ENCODE measurements around the gene LRRC23. TPM values are rescaled to one million over a fixed set of nuclear protein-coding genes. Genes with fewer than 3 reads are reported as not detected.
A peak's percentile ranks its signal among the peaks of the same experiment; 100 is the strongest.

LRRC23 gene
- total and polyA plus RNA-seq, 2 experiments from 2014 or later, result 2.4 to 9.1 TPM

- Histone ChIP-seq H4K20me1 (replicated peaks; ENCODE audit: insufficient read depth) (no peaks in the 10 kb centered on the region), H3K4me3 (no peak overlapping the region), H3K27ac (ENCODE audit: low read depth) (no peak overlapping the region), H3K79me2 (replicated peaks; ENCODE audit: insufficient read depth) (no peaks in the 10 kb centered on the region), H3K9me2 (ENCODE audit: insufficient read depth) (no peaks in the 10 kb centered on the region), H3F3A (replicated peaks; ENCODE audit: low read depth) (peaks cover 12% of the 10 kb centered on the region), H3K27me3 (ENCODE audit: insufficient read depth) (no peaks in the 10 kb centered on the region), H3K4me1 (ENCODE audit: insufficient read depth) (peaks cover 31% of the 10 kb centered on the region), H3K36me3 (ENCODE audit: insufficient read depth) (no peaks in the 10 kb centered on the region), H3K4me2 (no peak overlapping the region), H2AFZ (no peak overlapping the region)
- TF ChIP-seq JUNB (IDR thresholded peaks at IDR 0.05; ENCODE audit: unreplicated experiment), result no peak
- no peak for TF ChIP-seq NANOG (IDR thresholded peaks at IDR 0.05; ENCODE audit: borderline replicate concordance)
- no peak for TF ChIP-seq EZH2 (IDR thresholded peaks at IDR 0.05; ENCODE audit: low read depth, unreplicated experiment)
- no peak for TF ChIP-seq EZH2phosphoT487 (IDR thresholded peaks at IDR 0.05; ENCODE audit: unreplicated experiment)
- no peak for TF ChIP-seq ZNF114 (CRISPR knock-in tag; IDR thresholded peaks at IDR 0.05)
- Mint-ChIP-seq H3K9me3 (no peaks in the 10 kb centered on the region), H3K27ac (peak overlapping the region; percentile 59; the same call in 1 of the 2 replicates), H3K36me3 (ENCODE audit: low read depth) (no peaks in the 10 kb centered on the region; the same call in 2 of the 3 replicates), H3K4me1 (peaks cover 45% of the 10 kb centered on the region), H3K27me3 (ENCODE audit: insufficient read depth, low read depth, poor library complexity) (peaks cover 22% of the 10 kb centered on the region), H3K4me3 (no peak overlapping the region)
- DNase-seq (ENCODE audit: low spot score), result no peak
- ATAC-seq, result no peak
Observed at GRCh38 chr12:6957151-6957701, 52.6 kb downstream of the LRRC23 start.

- Mint-ChIP-seq H3K36me3 (ENCODE audit: low read depth) (no peaks in the 10 kb centered on the region; the same call in 2 of the 3 replicates), H3K4me3 (no peak overlapping the region), H3K4me1 (peaks cover 40% of the 10 kb centered on the region), H3K27ac (peak overlapping the region; percentile 85), H3K27me3 (ENCODE audit: insufficient read depth, low read depth, poor library complexity) (peaks cover 19% of the 10 kb centered on the region), H3K9me3 (no peaks in the 10 kb centered on the region)
- Histone ChIP-seq H2AFZ (no peak overlapping the region), H3K4me2 (no peak overlapping the region), H3K4me3 (no peak overlapping the region), H3K36me3 (ENCODE audit: insufficient read depth) (no peaks in the 10 kb centered on the region), H3K27me3 (ENCODE audit: insufficient read depth) (no peaks in the 10 kb centered on the region), H3K27ac (ENCODE audit: low read depth) (no peak overlapping the region), H3F3A (replicated peaks; ENCODE audit: low read depth) (peaks cover 15% of the 10 kb centered on the region), H3K9me2 (ENCODE audit: insufficient read depth) (no peaks in the 10 kb centered on the region), H3K4me1 (ENCODE audit: insufficient read depth) (peaks cover 32% of the 10 kb centered on the region), H3K79me2 (replicated peaks; ENCODE audit: insufficient read depth) (peaks cover 3% of the 10 kb centered on the region; the same call in 1 of the 2 replicates), H4K20me1 (replicated peaks; ENCODE audit: insufficient read depth) (no peaks in the 10 kb centered on the region)
- ATAC-seq (no peak), DNase-seq (ENCODE audit: low spot score) (no peak)
- no peak for TF ChIP-seq EZH2 (IDR thresholded peaks at IDR 0.05; ENCODE audit: low read depth, unreplicated experiment)
- no peak for TF ChIP-seq NANOG (IDR thresholded peaks at IDR 0.05; ENCODE audit: borderline replicate concordance)
- TF ChIP-seq ZNF331 (CRISPR knock-in tag; IDR thresholded peaks at IDR 0.05; ENCODE audit: low read depth), result no peak
- TF ChIP-seq STAT1 (IDR thresholded peaks at IDR 0.05; ENCODE audit: unreplicated experiment), result no peak
- TF ChIP-seq CTCF (conservative IDR thresholded peaks at IDR 0.05; ENCODE audit: low read depth in 2 of 2), result no peak
- TF ChIP-seq POLR2AphosphoS5 (IDR thresholded peaks at IDR 0.05; ENCODE audit: low read depth), result no peak
- TF ChIP-seq, protein P1, sequence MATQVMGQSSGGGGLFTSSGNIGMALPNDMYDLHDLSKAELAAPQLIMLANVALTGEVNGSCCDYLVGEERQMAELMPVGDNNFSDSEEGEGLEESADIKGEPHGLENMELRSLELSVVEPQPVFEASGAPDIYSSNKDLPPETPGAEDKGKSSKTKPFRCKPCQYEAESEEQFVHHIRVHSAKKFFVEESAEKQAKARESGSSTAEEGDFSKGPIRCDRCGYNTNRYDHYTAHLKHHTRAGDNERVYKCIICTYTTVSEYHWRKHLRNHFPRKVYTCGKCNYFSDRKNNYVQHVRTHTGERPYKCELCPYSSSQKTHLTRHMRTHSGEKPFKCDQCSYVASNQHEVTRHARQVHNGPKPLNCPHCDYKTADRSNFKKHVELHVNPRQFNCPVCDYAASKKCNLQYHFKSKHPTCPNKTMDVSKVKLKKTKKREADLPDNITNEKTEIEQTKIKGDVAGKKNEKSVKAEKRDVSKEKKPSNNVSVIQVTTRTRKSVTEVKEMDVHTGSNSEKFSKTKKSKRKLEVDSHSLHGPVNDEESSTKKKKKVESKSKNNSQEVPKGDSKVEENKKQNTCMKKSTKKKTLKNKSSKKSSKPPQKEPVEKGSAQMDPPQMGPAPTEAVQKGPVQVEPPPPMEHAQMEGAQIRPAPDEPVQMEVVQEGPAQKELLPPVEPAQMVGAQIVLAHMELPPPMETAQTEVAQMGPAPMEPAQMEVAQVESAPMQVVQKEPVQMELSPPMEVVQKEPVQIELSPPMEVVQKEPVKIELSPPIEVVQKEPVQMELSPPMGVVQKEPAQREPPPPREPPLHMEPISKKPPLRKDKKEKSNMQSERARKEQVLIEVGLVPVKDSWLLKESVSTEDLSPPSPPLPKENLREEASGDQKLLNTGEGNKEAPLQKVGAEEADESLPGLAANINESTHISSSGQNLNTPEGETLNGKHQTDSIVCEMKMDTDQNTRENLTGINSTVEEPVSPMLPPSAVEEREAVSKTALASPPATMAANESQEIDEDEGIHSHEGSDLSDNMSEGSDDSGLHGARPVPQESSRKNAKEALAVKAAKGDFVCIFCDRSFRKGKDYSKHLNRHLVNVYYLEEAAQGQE (IDR thresholded peaks at IDR 0.05; ENCODE audit: unreplicated experiment), result no peak
- TF ChIP-seq EZH2phosphoT487 (IDR thresholded peaks at IDR 0.05; ENCODE audit: unreplicated experiment), result no peak
Observed at GRCh38 chr12:6957741-6958608, 53.4 kb downstream of the LRRC23 start.

Data from GM23338 (cell line).